ENCODE measurements around the gene VSIG8.

DNA sequence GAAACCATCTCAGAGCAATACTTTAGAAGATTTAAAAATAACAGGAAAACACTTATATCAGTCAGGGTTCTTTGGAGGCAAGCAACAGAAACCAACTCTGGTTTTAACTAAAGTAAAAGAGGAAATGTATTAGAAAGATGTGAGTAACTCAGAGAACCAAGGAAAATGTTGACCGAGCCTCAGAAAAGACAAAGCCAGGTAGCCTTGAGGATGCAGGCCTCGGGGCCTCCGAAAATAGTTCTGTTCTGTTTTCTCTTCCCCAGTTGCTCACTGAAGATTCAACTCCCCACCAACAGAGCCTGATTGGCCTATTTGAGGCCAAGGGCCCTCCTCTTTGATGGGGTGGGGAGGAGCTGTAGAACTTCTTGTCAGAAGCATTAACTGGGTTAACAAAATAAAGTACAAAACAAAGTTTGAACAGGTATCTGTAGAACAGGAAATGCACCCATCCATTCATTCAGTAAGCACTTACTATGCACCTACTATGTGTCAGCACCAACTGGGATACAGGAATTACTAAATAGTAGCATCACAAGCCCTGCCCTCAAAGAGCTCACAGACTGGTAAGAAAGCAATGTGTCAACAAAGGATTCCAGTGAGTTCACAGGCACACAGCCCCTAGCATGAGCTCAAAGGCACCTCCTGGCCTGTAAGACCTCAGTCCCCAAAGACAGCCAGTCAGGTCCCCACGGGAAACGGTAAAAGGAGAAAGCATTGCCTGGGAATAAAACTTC, 23.2 kb downstream of the VSIG8 start:
- TF ChIP-seq, protein P1, sequence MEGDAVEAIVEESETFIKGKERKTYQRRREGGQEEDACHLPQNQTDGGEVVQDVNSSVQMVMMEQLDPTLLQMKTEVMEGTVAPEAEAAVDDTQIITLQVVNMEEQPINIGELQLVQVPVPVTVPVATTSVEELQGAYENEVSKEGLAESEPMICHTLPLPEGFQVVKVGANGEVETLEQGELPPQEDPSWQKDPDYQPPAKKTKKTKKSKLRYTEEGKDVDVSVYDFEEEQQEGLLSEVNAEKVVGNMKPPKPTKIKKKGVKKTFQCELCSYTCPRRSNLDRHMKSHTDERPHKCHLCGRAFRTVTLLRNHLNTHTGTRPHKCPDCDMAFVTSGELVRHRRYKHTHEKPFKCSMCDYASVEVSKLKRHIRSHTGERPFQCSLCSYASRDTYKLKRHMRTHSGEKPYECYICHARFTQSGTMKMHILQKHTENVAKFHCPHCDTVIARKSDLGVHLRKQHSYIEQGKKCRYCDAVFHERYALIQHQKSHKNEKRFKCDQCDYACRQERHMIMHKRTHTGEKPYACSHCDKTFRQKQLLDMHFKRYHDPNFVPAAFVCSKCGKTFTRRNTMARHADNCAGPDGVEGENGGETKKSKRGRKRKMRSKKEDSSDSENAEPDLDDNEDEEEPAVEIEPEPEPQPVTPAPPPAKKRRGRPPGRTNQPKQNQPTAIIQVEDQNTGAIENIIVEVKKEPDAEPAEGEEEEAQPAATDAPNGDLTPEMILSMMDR (IDR thresholded peaks at IDR 0.05) = no peak
- no peak for TF ChIP-seq POLR2A (IDR thresholded peaks at IDR 0.05)

Measured in thyroid gland (tissue), 4 donors.